ENCODE measurements around the gene CALHM3.
A peak's percentile ranks its signal among the peaks of the same experiment; 100 is the strongest.
"Not testable (repeated sequence)": the region's sequence is repeated elsewhere in the genome, so short reads cannot be mapped to it uniquely, and the experiment has no call there.

CALHM3 gene

DNA sequence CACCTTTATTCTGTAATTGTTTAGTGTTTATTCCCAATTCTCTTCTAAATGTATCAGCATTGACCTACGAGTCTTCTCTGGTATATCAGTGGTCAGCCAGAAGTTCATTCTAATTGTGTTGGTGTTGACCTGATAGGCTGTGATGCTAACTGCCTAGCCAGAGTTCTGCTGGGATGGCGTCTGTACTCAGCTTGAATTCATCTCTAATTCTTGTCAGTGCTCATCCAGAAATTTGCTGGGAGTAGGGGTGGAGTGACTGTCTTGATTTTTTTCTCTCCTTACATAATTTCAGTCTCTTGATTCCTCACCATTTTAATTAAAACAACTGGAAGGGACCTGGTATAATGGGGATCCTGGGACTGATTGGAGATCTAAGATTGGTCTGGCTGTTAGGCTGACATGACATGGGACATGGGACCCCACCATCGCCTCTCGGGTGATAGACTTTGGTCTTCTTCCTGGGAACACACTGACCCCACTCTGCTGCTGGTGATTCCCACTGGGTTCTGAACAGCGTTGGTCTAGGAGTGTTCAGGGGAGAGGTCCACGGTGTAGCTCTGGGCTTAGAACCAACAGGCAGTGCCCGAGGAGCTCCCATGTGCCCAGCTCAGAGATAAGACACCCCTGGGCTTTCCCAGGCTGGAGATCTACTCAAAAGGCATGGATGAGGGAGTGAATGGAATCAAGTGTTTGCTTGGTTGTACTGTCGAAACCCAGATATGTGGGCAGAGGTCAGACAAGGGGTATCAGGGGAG lies 18.3 kb upstream of the CALHM3 start:
- DNase-seq (ENCODE audit: low read depth in 1 of 2, low spot score in 1 of 2) = no peak
- no peak for TF ChIP-seq JUND (IDR thresholded peaks at IDR 0.05; ENCODE audit: low read depth)
- in situ Hi-C loops (cut with HindIII; ENCODE audit: low pct_unique_long_range_greater_than_20kb, low sequenced_read_pairs) = no loop called here

DNA sequence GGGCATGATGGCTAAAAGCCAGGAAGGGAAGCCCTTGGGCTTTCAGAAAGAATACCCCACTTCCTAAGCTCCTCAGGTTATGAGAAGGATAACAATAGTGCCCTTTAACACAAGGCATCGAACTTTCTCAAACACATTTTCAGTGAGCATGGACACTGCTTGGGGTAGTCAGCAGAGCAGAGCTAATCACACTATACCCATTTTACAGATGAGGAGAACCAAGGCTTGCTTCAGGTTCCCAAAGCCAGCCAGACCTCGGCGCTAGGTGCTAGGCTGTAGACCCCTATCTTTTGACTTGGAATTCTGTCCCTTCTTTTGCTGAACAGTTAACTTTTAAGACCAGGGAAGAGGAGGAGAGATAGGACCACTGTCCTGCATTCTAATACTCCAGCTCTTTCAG lies 16.3 kb upstream of the CALHM3 start:
- no peak for DNase-seq (ENCODE audit: low read depth in 1 of 2, low spot score in 1 of 2)
- no peak for TF ChIP-seq JUND (IDR thresholded peaks at IDR 0.05; ENCODE audit: low read depth)
- in situ Hi-C loops (cut with HindIII; ENCODE audit: low pct_unique_long_range_greater_than_20kb, low sequenced_read_pairs) = no loop called here

DNA sequence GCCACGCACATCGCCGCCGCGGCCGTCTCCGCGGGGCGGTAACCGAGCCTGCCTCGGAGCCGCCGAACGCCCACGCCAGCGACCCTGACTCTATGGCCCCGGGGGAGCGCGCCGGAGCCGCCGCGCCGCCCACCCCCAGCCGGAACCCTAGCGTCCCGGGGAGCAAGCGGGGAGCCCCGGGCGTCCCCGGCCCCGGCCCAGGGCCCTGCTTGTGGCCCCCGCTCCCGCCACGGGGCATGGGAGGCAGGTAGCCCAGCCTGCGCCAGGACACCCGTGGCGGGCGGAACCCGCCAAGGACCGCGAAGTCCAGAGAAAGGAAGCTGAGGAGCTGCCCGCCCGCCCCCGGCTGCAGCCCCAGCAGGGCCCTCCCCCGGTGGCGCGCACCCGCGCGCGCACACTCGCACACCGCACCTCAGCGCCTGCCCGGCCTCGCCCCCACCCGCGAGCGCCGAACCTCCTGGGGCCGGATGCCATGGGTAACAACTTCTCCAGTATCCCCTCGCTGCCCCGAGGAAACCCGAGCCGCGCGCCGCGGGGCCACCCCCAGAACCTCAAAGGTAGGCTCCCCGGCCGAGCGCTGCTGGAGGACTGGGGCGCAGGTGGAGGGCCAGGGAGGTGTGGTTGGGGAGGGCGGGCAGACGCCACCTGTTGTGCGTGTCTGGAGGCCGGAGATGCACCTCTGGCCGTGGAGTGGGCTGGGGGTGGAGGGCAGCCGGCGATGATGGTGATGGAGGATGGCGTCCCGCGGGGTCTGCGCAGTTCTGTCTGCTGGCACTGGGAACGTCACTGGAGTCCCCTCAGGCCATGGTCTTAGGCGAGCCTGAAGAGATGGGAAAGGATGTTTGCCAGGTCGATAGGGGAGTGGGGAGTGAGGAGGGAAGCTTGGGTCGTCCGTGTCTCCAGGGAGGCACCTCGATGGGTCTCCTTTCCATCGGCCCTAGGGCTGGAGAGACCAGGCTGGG lies 15.2 kb upstream of the CALHM3 start:
- in situ Hi-C loops (cut with HindIII; ENCODE audit: low pct_unique_long_range_greater_than_20kb, low sequenced_read_pairs) = no loop called here
- no peak for DNase-seq (ENCODE audit: low read depth in 1 of 2, low spot score in 1 of 2)
- TF ChIP-seq JUND (IDR thresholded peaks at IDR 0.05; ENCODE audit: low read depth) = no peak

DNA sequence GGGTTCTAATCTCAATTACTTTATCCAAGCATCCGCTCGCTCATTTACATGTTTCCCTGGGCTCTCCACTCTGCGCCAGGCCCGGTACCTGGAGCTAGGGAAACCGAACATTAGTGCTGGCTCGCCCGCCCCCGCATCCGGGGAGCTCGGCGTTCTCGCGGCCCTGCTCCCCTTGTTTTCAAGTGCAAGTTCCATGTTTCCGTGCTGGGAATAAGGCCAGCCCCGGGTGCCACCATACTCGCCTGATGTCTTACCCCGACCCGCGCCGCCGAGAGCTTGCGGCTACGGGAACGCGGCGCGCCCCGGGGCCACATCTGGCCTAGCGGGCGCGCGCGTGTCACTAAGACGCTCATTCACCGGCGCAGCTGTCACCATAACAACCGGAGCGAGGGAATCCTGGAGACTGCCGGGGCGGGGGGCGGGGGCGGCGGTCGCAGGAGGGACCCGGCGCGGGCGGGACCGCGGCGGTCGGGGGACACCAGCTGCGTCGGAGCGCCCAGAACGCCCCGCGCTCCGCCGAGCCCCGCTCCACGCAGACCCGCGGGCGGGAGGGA lies 14.4 kb upstream of the CALHM3 start, which contains the start of gene NEURL1:
Gene NEURL1 (plus strand): TSS at position 344 of the 554 bp plus-strand sequence. CDS start 683 bp downstream, outside the sequence.
- no peak for TF ChIP-seq JUND (IDR thresholded peaks at IDR 0.05; ENCODE audit: low read depth)
- in situ Hi-C loops (cut with HindIII; ENCODE audit: low pct_unique_long_range_greater_than_20kb, low sequenced_read_pairs) = no loop called here
- no peak for DNase-seq (ENCODE audit: low read depth in 1 of 2, low spot score in 1 of 2)

DNA sequence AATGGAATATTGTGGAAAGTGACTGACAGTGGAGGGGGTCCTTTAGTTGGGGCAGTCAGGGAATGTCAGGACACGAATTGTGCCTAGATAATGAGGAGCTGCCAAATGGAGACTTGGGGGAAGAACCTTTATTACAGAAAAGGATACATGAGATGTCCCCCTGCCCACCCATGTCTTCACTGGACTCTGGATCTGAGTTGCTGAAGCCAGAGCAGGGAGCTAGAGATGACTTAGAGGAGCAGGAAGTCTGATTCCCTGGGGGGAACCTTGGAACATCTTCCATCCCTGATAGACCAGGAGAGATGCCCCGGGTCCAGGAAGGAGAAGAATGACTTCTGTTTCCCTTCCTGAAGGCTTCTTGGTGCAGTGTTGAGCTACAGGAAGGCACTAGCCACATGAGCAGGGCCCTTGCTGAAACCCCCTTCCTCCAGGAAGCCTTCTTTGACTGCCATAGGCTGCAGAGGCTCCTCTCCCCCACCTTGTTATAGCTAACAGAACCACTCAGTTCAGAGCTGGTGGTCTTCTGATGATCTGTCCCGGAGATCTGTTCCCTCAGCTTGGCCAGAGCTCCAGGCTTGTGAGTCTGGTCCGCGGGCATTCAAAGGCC lies 13.7 kb upstream of the CALHM3 start:
- in situ Hi-C loops (cut with HindIII; ENCODE audit: low pct_unique_long_range_greater_than_20kb, low sequenced_read_pairs) = no loop called here
- DNase-seq (ENCODE audit: low read depth in 1 of 2, low spot score in 1 of 2) = no peak
- TF ChIP-seq JUND (IDR thresholded peaks at IDR 0.05; ENCODE audit: low read depth) = no peak

DNA sequence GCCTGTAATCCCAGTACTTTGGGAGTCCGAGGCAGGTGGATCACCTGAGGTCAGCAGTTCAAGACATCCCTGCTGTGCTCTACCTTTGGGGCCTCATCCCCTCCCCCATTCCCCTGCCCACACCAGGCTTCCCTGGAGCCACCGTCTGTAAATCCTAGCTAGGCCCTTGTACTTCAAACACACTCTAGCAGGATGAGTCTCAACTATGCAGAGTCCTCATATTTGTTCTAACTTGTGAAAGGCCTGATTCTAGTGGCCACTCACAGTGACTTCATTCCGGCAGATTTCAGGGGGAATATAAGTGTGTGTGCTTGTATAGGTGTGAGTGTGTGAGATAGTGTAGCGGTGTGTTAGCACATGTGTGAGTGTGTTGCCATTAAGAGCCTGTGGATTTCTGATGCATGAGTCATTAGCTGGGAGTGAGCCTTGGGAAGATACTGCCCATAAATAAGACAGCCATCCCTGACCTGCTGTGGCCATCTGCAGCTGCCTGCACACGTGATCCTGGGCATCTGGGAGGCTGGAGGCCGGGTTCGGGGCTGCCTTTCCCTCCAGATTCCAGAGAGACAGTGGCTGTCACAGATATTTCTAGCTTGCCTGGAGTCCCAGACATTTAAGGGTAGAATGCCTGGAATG lies 12.8 kb upstream of the CALHM3 start:
- no peak for TF ChIP-seq JUND (IDR thresholded peaks at IDR 0.05; ENCODE audit: low read depth)
- no peak for DNase-seq (ENCODE audit: low read depth in 1 of 2, low spot score in 1 of 2)
- in situ Hi-C loops (cut with HindIII; ENCODE audit: low pct_unique_long_range_greater_than_20kb, low sequenced_read_pairs) = no loop called here

DNA sequence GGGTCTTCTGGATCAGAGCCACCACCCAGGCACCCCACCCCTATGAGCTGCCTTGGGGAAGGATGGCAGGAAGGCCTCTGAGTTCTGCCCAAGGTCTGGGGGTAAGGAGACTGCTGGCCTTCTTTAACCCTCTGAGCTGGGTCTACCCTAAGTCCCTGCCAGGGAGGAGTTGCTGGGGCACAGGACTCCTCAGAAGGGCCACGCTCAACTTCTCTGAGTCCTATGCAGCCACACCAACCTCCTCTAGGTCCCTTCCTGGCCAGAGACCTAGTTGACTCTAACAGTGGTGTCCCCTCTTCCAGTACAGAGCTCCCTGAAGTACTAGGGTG lies 11.9 kb upstream of the CALHM3 start:
- DNase-seq (ENCODE audit: low read depth in 1 of 2, low spot score in 1 of 2) = no peak
- TF ChIP-seq JUND (IDR thresholded peaks at IDR 0.05; ENCODE audit: low read depth) = no peak
- in situ Hi-C loops (cut with HindIII; ENCODE audit: low pct_unique_long_range_greater_than_20kb, low sequenced_read_pairs) = no loop called here

DNA sequence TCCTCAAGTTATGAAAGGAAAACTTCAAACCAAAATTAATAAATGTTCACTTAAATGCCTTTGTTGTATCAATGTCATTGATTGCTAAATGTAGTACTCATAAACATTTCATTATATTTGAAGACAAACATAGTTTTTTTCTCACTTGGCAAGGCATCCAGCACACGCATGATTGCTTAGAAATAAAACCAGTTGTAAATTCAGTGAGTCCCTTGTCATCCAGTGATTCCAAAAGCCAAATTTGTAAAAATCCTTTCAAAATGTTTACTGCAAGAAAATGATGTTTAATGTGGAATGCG lies 8.3 kb upstream of the CALHM3 start:
- no peak for DNase-seq (ENCODE audit: low read depth in 1 of 2, low spot score in 1 of 2)
- in situ Hi-C loops (cut with HindIII; ENCODE audit: low pct_unique_long_range_greater_than_20kb, low sequenced_read_pairs) = no loop called here
- no peak for TF ChIP-seq JUND (IDR thresholded peaks at IDR 0.05; ENCODE audit: low read depth)

DNA sequence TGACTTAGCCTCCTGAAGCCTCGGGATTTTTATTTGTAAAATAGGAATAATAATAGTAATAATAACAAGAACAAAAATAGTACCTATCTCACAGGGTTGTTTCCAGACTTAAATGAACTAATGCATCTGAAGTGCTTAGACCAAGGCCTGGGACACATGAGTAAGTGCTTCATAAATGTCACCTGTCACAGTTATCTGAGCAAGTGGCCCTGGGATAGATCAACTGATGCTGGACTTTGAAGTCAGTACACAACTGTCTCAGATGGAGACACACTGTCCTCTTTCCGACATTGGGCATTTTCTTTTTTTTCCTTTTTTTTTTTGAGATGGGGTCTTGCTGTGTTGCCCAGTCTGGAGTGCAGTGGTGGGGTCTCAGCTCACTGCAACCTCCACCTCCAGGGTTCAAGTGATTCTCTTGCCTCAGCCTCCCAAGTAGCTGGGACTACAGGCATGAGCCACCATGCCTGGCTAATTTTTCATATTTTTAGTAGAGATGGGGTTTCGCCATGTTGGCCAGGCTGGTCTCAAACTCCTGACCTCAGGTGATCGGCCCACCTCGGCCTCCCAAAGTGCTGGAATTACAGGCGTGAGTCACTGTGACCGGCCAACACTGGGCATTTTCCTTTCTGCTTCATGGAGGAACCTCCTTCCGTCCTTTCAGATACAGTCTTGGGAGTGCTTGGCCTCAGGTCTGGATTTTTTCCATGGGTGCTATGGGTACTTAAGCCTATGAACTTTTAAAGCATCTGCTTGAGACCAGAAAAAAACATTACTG lies 7.8 kb upstream of the CALHM3 start:
- DNase-seq (ENCODE audit: low read depth in 1 of 2, low spot score in 1 of 2); in situ Hi-C loops (cut with HindIII; ENCODE audit: low pct_unique_long_range_greater_than_20kb, low sequenced_read_pairs): not testable (repeated sequence)

DNA sequence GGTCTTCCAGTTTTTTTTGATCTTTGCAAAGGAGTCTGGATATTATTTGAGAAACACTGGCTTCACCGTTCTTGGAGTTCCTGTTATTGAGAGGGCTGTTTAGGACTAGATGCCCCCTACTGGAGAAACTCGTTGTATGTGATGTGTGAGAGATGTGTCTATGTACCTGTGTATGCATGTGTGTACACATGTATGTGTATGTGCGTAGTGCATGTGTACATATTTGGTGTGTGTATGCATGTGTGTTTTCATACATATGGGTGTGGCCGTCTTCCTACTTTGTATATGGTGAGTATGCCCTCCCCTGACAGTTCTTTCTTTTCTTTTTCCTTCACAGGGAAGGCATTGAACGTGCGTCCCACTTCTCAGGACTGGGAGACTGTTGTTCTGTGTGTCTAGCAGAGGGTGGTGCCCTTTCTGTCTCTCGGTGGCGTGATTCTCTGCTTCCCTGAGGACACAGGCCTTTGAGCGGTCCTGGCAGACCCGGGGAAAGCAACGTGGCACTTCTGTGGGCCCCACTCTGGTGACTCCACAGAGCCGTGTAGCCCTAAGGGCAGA lies 3.0 kb upstream of the CALHM3 start:
- TF ChIP-seq JUND (IDR thresholded peaks at IDR 0.05; ENCODE audit: low read depth) = no peak
- in situ Hi-C loops (cut with HindIII; ENCODE audit: low pct_unique_long_range_greater_than_20kb, low sequenced_read_pairs) = no loop called here
- DNase-seq (ENCODE audit: low read depth in 1 of 2, low spot score in 1 of 2) = peak; percentile 42 to 67

DNA sequence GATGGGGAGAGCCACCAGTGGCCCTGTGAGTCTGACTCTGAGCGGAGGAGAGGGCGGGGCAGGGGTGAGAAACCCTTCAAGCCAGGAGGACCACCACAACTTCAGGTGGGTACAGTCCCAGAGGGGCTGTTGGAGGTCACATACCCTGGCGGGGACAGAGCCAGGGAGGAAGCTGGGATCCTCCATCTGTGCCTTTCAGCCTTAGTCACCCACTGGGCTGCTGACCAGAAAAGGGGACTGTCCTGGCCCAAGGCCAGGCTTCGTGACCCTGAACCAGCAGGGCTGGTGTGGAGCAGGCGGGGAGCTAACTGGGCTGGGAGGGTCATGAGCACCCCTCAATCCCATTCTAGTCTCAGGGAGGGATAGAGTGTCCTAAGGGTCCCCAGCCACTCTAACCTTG lies 1.5 kb upstream of the CALHM3 start:
- DNase-seq (ENCODE audit: low read depth in 1 of 2, low spot score in 1 of 2) = no peak
- in situ Hi-C loops (cut with HindIII; ENCODE audit: low pct_unique_long_range_greater_than_20kb, low sequenced_read_pairs) = no loop called here
- TF ChIP-seq JUND (IDR thresholded peaks at IDR 0.05; ENCODE audit: low read depth) = no peak
